Upper lobe of right lung (tissue), 1 donor: ENCODE results near the gene PDXDC1. TPM values are rescaled to one million over a fixed set of nuclear protein-coding genes. Genes with fewer than 3 reads are reported as not detected.
"Not testable (repeated sequence)": the region's sequence is repeated elsewhere in the genome, so short reads cannot be mapped to it uniquely, and the experiment has no call there.

ENCODE experiments used
- ATAC-seq: fragments of 200-7000 bp; cut with Tn5 transposase; one replicate; pipeline ENCODE4 v1.9.1; 2020; ENCODE audit warnings: mild to moderate bottlenecking, moderate library complexity
- DNase-seq: peaks from one replicate; pipeline ENCODE4 v3.0.0-alpha.2; 2020
- H3K27ac ChIP-seq: fragments of 200-600 bp; one replicate; pipeline ENCODE4 v1.8.0; 2022
- H3K27me3 ChIP-seq: fragments of 200-600 bp; one replicate; pipeline ENCODE4 v1.8.0; 2022; ENCODE audit warnings: mild to moderate bottlenecking
- H3K36me3 ChIP-seq: fragments of 200-600 bp; one replicate; pipeline ENCODE4 v1.8.0; 2022
- H3K4me1 ChIP-seq: fragments of 200-600 bp; one replicate; pipeline ENCODE4 v1.8.0; 2022
- H3K4me3 ChIP-seq: fragments of 200-600 bp; one replicate; pipeline ENCODE4 v1.8.0; 2022; ENCODE audit warnings: mild to moderate bottlenecking
- H3K9me3 ChIP-seq: fragments of 200-600 bp; one replicate; pipeline ENCODE4 v1.8.0; 2022
- intact Hi-C: fragments of 100-400 bp; cut with DNase I; formaldehyde crosslinking; loops from one replicate; pipeline ENCODE4 v1.11.0; 2022
- total RNA-seq: library from RNA; stranded (reverse); fragmentation: NEBNext Ultra II Directional; extraction: Animal tissue kit (Norgen Biotek cat#: 25700); gene quantifications from one replicate; pipeline ENCODE4 v1.2.1, GENCODE V29; 2021
- donor health status: DM: no; HTN: yes; CAD: no; lungs with severe emphysema.

The PDXDC1 gene
- total RNA-seq, 1 donor from 2014 or later: 100 TPM

- H3K4me3 ChIP-seq, H3K27ac ChIP-seq, H3K9me3 ChIP-seq, ATAC-seq, intact Hi-C loops, DNase-seq, H3K27me3 ChIP-seq: not testable (repeated sequence)
- Histone ChIP-seq H3K36me3 (peaks cover 18% of the 10 kb centered on the region), H3K4me1 (peaks cover 10% of the 10 kb centered on the region)
These were observed 6.4 kb downstream of the PDXDC1 start for GRCh38 chr16:14981234-14981633.

- peaks cover 29% of the 10 kb centered on the region for H3K36me3 ChIP-seq
- H3K9me3 ChIP-seq, H3K4me3 ChIP-seq, H3K4me1 ChIP-seq, DNase-seq, H3K27ac ChIP-seq, H3K27me3 ChIP-seq, intact Hi-C loops: not testable (repeated sequence)
- peak; percentile 64 for ATAC-seq
These were observed 7.7 kb downstream of the PDXDC1 start for GRCh38 chr16:14982521-14982920.

DNA sequence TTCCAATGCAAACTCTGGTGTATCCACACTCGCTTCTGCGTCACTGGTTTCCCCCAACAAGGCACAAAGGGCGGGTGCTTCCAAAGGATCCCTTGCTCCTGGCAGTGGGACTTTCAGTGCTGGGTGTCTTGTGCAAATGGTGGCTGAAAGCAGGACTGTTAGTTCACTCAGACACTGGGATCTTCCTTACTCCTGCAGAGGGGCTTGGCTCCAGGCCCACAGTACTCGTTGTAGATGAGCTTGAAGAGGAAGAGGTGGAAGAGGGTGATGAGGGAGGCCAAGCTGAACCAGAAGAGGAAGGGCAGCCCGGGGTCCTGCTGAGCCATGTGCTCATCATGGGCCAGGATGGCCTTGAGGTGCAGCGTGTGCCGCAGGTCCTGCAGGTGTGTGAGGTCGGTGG, 13.3 kb downstream of the PDXDC1 start:
- H3K4me3 ChIP-seq, H3K27me3 ChIP-seq, DNase-seq, H3K9me3 ChIP-seq, H3K27ac ChIP-seq, intact Hi-C loops, H3K4me1 ChIP-seq: not testable (repeated sequence)
- peaks cover 41% of the 10 kb centered on the region for H3K36me3 ChIP-seq
- ATAC-seq: peak; percentile 31

DNA sequence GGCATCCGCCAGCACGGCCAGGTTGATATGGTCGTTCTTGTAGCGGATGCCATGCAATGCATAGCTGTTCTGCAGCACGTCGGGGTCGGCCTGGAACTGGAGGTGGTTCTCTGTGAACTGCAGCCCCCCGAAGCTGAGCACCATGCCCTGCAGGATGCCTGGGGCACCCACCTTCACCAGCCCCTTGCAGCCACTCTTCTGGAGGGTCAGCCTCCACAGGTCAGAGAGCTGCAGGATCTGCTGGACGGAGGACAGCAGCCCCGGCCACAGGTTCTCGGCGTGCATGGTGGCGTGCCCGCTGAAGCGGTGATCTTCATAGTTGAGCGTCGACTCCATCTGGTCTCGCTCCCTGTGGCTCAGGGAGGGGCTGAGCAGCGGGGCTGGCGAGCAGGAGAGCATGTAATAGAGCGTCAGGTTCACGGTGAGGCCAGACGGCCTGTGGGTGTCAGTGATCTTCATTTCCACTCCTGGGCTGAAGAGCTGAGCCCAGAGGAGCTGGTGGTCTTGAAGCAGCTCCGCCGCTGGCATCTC, 13.9 kb downstream of the PDXDC1 start:
- peaks cover 41% of the 10 kb centered on the region for H3K36me3 ChIP-seq
- H3K27ac ChIP-seq, H3K27me3 ChIP-seq, intact Hi-C loops, H3K9me3 ChIP-seq, DNase-seq, H3K4me1 ChIP-seq, H3K4me3 ChIP-seq: not testable (repeated sequence)
- peak; percentile 35 for ATAC-seq

- H3K4me1 ChIP-seq, H3K4me3 ChIP-seq, H3K27ac ChIP-seq, H3K27me3 ChIP-seq, intact Hi-C loops, H3K9me3 ChIP-seq, DNase-seq: not testable (repeated sequence)
- H3K36me3 ChIP-seq: peaks cover 40% of the 10 kb centered on the region
- ATAC-seq: peak; percentile 47
These were observed 14.8 kb downstream of the PDXDC1 start for GRCh38 chr16:14989291-14990281.

- DNase-seq, H3K9me3 ChIP-seq, H3K4me1 ChIP-seq, H3K27me3 ChIP-seq, intact Hi-C loops, H3K27ac ChIP-seq, ATAC-seq, H3K4me3 ChIP-seq: not testable (repeated sequence)
- H3K36me3 ChIP-seq: peaks cover 10% of the 10 kb centered on the region
These were observed 18.7 kb downstream of the PDXDC1 start for GRCh38 chr16:14993277-14994151.

DNA sequence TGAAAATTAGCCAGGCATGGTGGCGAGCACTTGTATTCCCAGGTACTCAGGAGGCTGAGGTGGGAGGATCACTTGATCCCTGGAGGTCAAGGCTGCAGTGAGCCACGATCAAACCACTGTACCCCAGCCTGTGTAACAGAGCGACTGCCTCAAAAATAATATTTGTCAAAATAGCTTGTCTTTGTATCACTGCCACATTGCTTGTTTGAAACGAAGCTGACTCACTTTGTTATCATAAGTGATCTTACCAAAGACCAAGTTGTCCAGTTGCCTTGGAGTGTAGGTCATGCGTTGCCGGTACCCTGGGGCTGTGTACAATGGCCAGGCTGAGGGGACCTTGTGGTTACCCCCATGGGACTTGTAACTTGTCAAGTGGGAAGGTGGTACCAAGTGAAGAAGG, 21.9 kb downstream of the PDXDC1 start:
- H3K4me3 ChIP-seq, H3K27ac ChIP-seq, H3K4me1 ChIP-seq, intact Hi-C loops, H3K9me3 ChIP-seq, ATAC-seq, DNase-seq, H3K27me3 ChIP-seq: not testable (repeated sequence)
- peaks cover 24% of the 10 kb centered on the region for H3K36me3 ChIP-seq

DNA sequence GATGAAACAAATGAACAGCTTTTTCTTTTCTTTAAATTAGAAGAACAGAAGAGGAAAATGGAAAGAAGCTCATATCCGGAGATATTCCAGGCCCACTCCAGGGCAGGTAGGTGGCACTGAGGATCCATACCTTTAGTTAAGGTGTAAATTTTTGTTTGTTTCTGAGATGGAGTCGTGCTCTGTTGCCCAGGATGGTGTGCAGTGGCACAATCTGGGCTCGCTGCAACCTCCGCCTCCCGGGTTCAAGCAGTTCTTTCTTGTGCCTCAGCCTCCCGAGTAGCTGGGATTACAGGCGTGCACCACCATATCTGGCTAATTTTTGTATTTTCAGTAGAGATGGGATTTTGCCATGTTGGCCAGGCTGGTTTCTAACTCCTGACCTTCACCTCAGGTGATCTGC, 23.5 kb downstream of the PDXDC1 start:
- H3K4me1 ChIP-seq, ATAC-seq, intact Hi-C loops, DNase-seq, H3K4me3 ChIP-seq, H3K27me3 ChIP-seq, H3K27ac ChIP-seq, H3K9me3 ChIP-seq: not testable (repeated sequence)
- peaks cover 31% of the 10 kb centered on the region for H3K36me3 ChIP-seq

- H3K27ac ChIP-seq, H3K4me1 ChIP-seq, H3K27me3 ChIP-seq, DNase-seq, H3K9me3 ChIP-seq, H3K4me3 ChIP-seq, intact Hi-C loops: not testable (repeated sequence)
- peaks cover 40% of the 10 kb centered on the region for H3K36me3 ChIP-seq
- peak; percentile 9 for ATAC-seq
These were observed 25.0 kb downstream of the PDXDC1 start for GRCh38 chr16:14999845-15000244.

DNA sequence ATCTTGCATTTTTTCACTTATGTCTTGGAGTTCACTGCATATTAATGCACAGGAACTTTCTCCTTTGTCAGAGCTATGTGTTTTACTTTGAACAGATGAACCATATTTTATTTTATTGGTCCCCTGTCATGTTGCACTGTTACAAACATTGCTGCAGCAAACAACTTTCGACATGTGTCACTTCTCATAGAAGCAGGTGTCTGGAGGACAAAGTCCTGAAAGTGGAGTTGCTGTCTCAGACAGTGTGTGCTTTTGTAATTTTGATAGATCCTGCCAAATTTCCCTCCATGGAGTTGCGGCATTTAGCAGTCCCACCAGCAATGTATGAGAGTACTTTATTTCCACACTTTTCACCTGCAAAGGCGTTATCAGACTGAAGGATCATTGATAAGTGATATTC, 27.6 kb downstream of the PDXDC1 start:
- H3K9me3 ChIP-seq, intact Hi-C loops, H3K4me1 ChIP-seq, H3K27me3 ChIP-seq, DNase-seq, ATAC-seq, H3K27ac ChIP-seq, H3K4me3 ChIP-seq: not testable (repeated sequence)
- H3K36me3 ChIP-seq: peaks cover 63% of the 10 kb centered on the region

GRCh38 chr16:15005357-15006132, 30.7 kb downstream of the PDXDC1 start:
- H3K4me3 ChIP-seq, H3K9me3 ChIP-seq, H3K4me1 ChIP-seq, H3K27me3 ChIP-seq, DNase-seq, H3K27ac ChIP-seq, intact Hi-C loops: not testable (repeated sequence)
- peak; percentile 43 for ATAC-seq
- H3K36me3 ChIP-seq: peaks cover 72% of the 10 kb centered on the region

GRCh38 chr16:15008647-15009046, 33.8 kb downstream of the PDXDC1 start:
- H3K9me3 ChIP-seq, H3K4me3 ChIP-seq, H3K4me1 ChIP-seq, intact Hi-C loops, H3K27ac ChIP-seq, H3K27me3 ChIP-seq, DNase-seq: not testable (repeated sequence)
- peak; percentile 54 for ATAC-seq
- H3K36me3 ChIP-seq: peaks cover 78% of the 10 kb centered on the region

DNA sequence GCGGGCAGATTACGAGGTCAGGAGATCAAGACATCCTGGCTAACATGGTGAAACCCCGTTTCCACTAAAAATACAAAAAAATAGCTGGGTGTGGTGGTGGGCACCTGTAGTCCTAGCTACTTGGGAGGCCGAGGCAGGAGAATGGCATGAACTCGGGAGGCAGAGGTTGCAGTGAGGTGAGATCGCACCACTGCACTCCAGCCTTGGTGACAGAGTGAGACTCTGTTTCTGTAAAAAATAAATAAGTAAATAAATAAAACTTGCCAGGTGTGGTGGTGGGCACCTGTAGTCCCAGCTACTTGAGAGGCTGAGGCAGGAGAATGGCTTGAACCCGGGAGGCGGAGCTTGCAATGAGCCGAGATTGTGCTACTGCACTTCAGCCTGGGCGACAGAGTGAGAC, 38.1 kb downstream of the PDXDC1 start:
- DNase-seq, H3K27me3 ChIP-seq, intact Hi-C loops, H3K9me3 ChIP-seq, H3K27ac ChIP-seq, H3K4me3 ChIP-seq, ATAC-seq: not testable (repeated sequence)
- Histone ChIP-seq H3K36me3 (peaks cover 63% of the 10 kb centered on the region), H3K4me1 (peaks cover 23% of the 10 kb centered on the region)
